Kidney epithelial cell (primary cell): ENCODE data around the gene THG1L. TPM values are rescaled to one million over a fixed set of nuclear protein-coding genes. Genes with fewer than 3 reads are reported as not detected.
"Not testable (repeated sequence)": the region's sequence is repeated elsewhere in the genome, so short reads cannot be mapped to it uniquely, and the experiment has no call there.

Source experiments
- DNase-seq: peaks from one replicate; pipeline ENCODE4 v3.0.0-alpha.2; 2010; ENCODE audit warnings: low read depth
- H3K27me3 ChIP-seq: 2 replicates; pipeline ENCODE4 v1.6.0; 2011; ENCODE audit warnings: low read length; ENCODE audit not compliant: control insufficient read depth, insufficient read depth
- H3K36me3 ChIP-seq: 2 replicates; pipeline ENCODE4 v1.5.1; 2011; ENCODE audit warnings: low read length; ENCODE audit not compliant: control insufficient read depth, insufficient read depth
- H3K4me3 ChIP-seq: 2 replicates; pipeline ENCODE4 v1.5.1; 2011; ENCODE audit warnings: low read depth, mild to moderate bottlenecking, control low read depth, low read length
- total RNA-seq: library from RNA; depleted of rRNA; stranded (reverse); fragments of >200 nt; gene quantifications from 2 replicates; pipeline ENCODE4 v1.2.3, GENCODE V29; 2015
- TF ChIP-seq, protein P1 (sequence below): IDR thresholded peaks from 2 replicates; pipeline ENCODE4 v1.5.1; 2011; ENCODE audit warnings: mild to moderate bottlenecking, moderate library complexity, low read length, control low read depth, inconsistent platforms; ENCODE audit not compliant: insufficient read depth, poor library complexity, severe bottlenecking

THG1L gene
- total RNA-seq, 1 donor from 2014 or later: 17.9 TPM

- Histone ChIP-seq H3K4me3 (no peak overlapping the region), H3K27me3 (no peaks in the 10 kb centered on the region), H3K36me3 (no peaks in the 10 kb centered on the region)
- TF ChIP-seq, protein P1, sequence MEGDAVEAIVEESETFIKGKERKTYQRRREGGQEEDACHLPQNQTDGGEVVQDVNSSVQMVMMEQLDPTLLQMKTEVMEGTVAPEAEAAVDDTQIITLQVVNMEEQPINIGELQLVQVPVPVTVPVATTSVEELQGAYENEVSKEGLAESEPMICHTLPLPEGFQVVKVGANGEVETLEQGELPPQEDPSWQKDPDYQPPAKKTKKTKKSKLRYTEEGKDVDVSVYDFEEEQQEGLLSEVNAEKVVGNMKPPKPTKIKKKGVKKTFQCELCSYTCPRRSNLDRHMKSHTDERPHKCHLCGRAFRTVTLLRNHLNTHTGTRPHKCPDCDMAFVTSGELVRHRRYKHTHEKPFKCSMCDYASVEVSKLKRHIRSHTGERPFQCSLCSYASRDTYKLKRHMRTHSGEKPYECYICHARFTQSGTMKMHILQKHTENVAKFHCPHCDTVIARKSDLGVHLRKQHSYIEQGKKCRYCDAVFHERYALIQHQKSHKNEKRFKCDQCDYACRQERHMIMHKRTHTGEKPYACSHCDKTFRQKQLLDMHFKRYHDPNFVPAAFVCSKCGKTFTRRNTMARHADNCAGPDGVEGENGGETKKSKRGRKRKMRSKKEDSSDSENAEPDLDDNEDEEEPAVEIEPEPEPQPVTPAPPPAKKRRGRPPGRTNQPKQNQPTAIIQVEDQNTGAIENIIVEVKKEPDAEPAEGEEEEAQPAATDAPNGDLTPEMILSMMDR: no peak
- DNase-seq: no peak
Observed at GRCh38 chr5:157690690-157691433, 40.4 kb upstream of the THG1L start.

DNA sequence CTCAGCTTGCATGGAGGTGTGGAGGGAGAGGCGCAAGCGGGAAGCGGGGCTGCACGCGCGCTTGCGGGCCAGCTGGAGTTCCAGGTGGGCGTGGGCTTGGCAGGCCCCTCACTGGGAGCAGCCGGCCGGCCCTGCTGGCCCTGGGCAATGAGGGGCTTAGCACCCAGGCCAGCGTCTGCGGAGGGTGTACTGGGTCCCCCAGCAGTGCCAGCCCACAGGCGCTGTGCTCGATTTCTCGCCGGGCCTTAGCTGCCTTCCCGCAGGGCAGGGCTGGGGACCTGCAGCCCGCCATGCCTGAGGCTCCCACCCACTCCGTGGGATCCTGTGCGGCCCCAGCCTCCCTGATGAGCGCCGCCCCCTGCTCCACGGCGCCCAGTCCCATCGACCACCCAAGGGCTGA lies 37.4 kb upstream of the THG1L start:
- H3K36me3 ChIP-seq, DNase-seq, H3K4me3 ChIP-seq, H3K27me3 ChIP-seq: not testable (repeated sequence)

DNA sequence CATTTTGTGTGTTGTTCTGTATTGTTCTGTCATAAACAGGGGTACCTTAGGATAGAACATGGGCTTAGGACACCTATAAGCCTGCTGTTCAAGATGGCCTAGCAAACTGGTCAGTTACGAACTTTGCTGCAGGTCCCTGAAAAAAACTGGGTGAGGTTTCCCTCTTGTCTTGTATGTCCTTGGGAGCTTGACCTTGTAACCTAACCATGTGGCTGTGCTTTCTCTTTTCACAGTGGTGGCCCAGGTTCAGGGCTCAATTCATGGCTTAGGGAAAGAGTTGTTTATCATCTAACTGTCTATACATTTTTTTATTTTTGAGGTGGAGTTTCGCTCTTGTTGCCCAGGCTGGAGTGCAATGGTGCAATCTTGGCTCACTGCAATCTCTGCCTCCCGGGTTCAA lies 35.1 kb upstream of the THG1L start:
- H3K27me3 ChIP-seq, DNase-seq, H3K4me3 ChIP-seq, H3K36me3 ChIP-seq: not testable (repeated sequence)

- not testable (repeated sequence) for H3K36me3 ChIP-seq, H3K27me3 ChIP-seq, H3K4me3 ChIP-seq, DNase-seq
Observed at GRCh38 chr5:157698674-157699073, 32.5 kb upstream of the THG1L start.

DNA sequence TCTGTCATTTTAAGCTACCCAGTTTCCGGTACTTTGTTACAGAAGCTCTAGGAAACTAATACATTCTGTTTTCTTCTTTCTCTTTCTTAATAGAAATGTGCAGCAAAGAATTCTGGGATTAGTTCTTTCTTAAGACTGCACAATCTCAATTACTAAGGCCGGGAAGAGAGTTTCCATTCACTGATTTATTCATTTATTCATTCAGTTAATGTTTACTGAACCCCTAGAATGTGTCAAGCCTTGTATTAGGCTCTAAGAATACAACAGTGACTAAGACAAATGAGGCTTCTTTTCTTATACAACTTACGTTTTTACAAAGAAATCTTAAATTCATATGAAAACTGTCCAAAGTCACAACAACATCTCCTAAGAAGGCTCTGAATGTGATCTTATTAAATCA lies 27.5 kb upstream of the THG1L start:
- H3K4me3 ChIP-seq: no peak overlapping the region
- no peaks in the 10 kb centered on the region for H3K36me3 ChIP-seq
- no peaks in the 10 kb centered on the region for H3K27me3 ChIP-seq
- DNase-seq: no peak
- TF ChIP-seq, protein P1: no peak

DNA sequence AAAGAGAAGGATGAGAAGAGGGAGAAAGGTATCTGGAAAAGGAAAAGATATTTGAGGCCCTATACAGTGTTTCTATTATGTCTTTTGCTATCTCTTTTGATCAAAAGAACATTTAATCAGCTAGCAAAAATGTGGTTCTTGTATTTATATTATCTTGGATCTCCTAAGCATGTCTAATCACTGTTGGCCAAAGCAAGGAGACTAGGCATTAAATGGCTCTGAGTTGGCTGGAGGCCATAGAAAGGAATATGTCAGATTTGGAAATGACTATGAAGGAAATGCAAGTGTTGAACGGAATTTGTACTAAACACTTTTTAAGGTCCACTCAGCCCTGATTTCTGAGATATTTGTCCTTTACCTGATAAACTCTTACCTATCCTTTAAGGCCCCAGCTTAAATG lies 22.4 kb upstream of the THG1L start:
- H3K27me3 ChIP-seq: no peaks in the 10 kb centered on the region
- no peak for DNase-seq
- TF ChIP-seq, protein P1: no peak
- H3K36me3 ChIP-seq: no peaks in the 10 kb centered on the region
- H3K4me3 ChIP-seq: no peak overlapping the region

DNA sequence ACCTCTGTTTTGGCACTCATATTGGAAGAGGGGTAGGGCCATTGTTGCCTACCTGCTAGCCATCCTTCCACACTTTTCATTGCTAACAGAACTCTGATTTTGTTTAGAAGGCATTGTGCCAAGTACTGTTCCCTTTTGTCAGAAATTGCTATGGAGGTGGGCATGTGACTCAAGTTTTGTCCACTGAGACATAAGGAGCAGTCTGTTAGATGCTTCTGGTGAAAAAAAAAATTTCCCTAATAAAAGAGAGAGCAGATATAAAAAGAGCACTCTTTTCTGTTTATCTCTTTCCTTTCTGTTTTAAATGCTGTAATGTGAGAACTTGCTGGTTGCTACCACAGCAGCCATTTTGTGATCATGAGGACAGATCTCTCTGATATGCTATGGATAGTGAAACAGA lies 21.9 kb upstream of the THG1L start:
- DNase-seq: no peak
- TF ChIP-seq, protein P1: no peak

More for the DNA sequence above, 21.9 kb upstream of the THG1L start:
- H3K27me3 ChIP-seq: no peaks in the 10 kb centered on the region
- H3K4me3 ChIP-seq: no peak overlapping the region
- no peaks in the 10 kb centered on the region for H3K36me3 ChIP-seq
